H9 (cell line): ENCODE data around the gene TENT5C. TPM values are rescaled to one million over a fixed set of nuclear protein-coding genes. Genes with fewer than 3 reads are reported as not detected.
A peak's percentile ranks its signal among the peaks of the same experiment; 100 is the strongest.

Experiments
- DNase-seq: peaks from one replicate; pipeline ENCODE4 v3.0.0-alpha.2; 2017
- H2AFZ ChIP-seq: one replicate; pipeline ENCODE4 v1.6.1; 2013; ENCODE audit warnings: mild to moderate bottlenecking, low read length, control low read depth, moderate library complexity
- H2AK5ac ChIP-seq: 2 replicates; pipeline ENCODE4 v1.6.1; 2013; ENCODE audit warnings: low read length, control low read depth, mixed read lengths; ENCODE audit not compliant: insufficient read length
- H2BK120ac ChIP-seq: one replicate; pipeline ENCODE4 v1.6.1; 2013; ENCODE audit warnings: low read depth, mild to moderate bottlenecking, low read length, control low read depth, inconsistent platforms; ENCODE audit not compliant: poor library complexity, severe bottlenecking
- H2BK12ac ChIP-seq: 2 replicates; pipeline ENCODE4 v1.6.1; 2013; ENCODE audit warnings: low read length, control low read depth, mixed read lengths, low read depth; ENCODE audit not compliant: insufficient read length
- H2BK15ac ChIP-seq: 2 replicates; pipeline ENCODE4 v1.6.1; 2013; ENCODE audit warnings: low read depth, low read length, control low read depth
- H2BK20ac ChIP-seq: one replicate; pipeline ENCODE4 v1.6.1; 2013; ENCODE audit warnings: low read depth, mild to moderate bottlenecking, low read length, control low read depth, inconsistent platforms; ENCODE audit not compliant: poor library complexity, severe bottlenecking
- H2BK5ac ChIP-seq: 2 replicates; pipeline ENCODE4 v1.6.1; 2013; ENCODE audit warnings: low read length, control low read depth, mixed read lengths; ENCODE audit not compliant: insufficient read length
- H3K14ac ChIP-seq: 2 replicates; pipeline ENCODE4 v1.6.1; 2013; ENCODE audit warnings: low read length, control low read depth; ENCODE audit not compliant: insufficient read depth
- H3K18ac ChIP-seq: 2 replicates; pipeline ENCODE4 v1.6.1; 2013; ENCODE audit warnings: low read depth, mild to moderate bottlenecking, mixed read lengths, low read length, control low read depth; ENCODE audit not compliant: insufficient read length
- H3K23ac ChIP-seq: 2 replicates; pipeline ENCODE4 v1.6.1; 2013; ENCODE audit warnings: low read length, control low read depth, mixed read lengths, low read depth; ENCODE audit not compliant: insufficient read length
- H3K23me2 ChIP-seq: 2 replicates; pipeline ENCODE4 v1.6.1; 2013; ENCODE audit warnings: low read depth, mild to moderate bottlenecking, mixed read lengths, low read length, control low read depth; ENCODE audit not compliant: insufficient read length, poor library complexity, severe bottlenecking
- H3K27ac ChIP-seq: 2 replicates; pipeline ENCODE4 v1.5.1; 2013; ENCODE audit warnings: low read length, control low read depth, mixed read lengths, low read depth; ENCODE audit not compliant: insufficient read length
- H3K27me3 ChIP-seq: 2 replicates; pipeline ENCODE4 v1.6.1; 2013; ENCODE audit warnings: low read length, control low read depth, inconsistent platforms; ENCODE audit not compliant: insufficient read depth
- H3K4ac ChIP-seq: 2 replicates; pipeline ENCODE4 v1.6.1; 2013; ENCODE audit warnings: low read depth, mild to moderate bottlenecking, control low read depth, inconsistent platforms, low read length, moderate library complexity
- H3K4me1 ChIP-seq: 2 replicates; pipeline ENCODE4 v1.6.1; 2013; ENCODE audit warnings: low read length, control low read depth, inconsistent platforms; ENCODE audit not compliant: insufficient read depth
- H3K4me2 ChIP-seq: 2 replicates; pipeline ENCODE4 v1.6.1; 2013; ENCODE audit warnings: low read length, control low read depth, mixed read lengths; ENCODE audit not compliant: insufficient read length, insufficient read depth
- H3K56ac ChIP-seq: 2 replicates; pipeline ENCODE4 v1.6.1; 2013; ENCODE audit warnings: low read depth, mild to moderate bottlenecking, mixed read lengths, low read length, control low read depth; ENCODE audit not compliant: insufficient read length
- H3K79me1 ChIP-seq: 2 replicates; pipeline ENCODE4 v1.6.1; 2013; ENCODE audit warnings: low read depth, mild to moderate bottlenecking, moderate library complexity, low read length, control low read depth, inconsistent platforms; ENCODE audit not compliant: insufficient read depth, poor library complexity, severe bottlenecking
- H3K79me2 ChIP-seq: 2 replicates; pipeline ENCODE4 v1.6.1; 2013; ENCODE audit warnings: low read length, control low read depth, inconsistent platforms; ENCODE audit not compliant: insufficient read depth
- H3K9ac ChIP-seq: 2 replicates; pipeline ENCODE4 v1.6.1; 2013; ENCODE audit warnings: low read length, control low read depth, mixed read lengths; ENCODE audit not compliant: insufficient read length; ENCODE audit errors: extremely low read depth
- H3K9me3 ChIP-seq: one replicate; pipeline ENCODE4 v1.6.1; 2013; ENCODE audit warnings: low read depth, low read length, inconsistent platforms; ENCODE audit not compliant: control insufficient read depth
- H3T11ph ChIP-seq: one replicate; pipeline ENCODE4 v1.6.1; 2013; ENCODE audit warnings: mild to moderate bottlenecking, low read length, control low read depth, inconsistent platforms
- H4K20me1 ChIP-seq: one replicate; pipeline ENCODE4 v1.6.1; 2013; ENCODE audit not compliant: control insufficient read depth, insufficient read length, insufficient read depth
- H4K5ac ChIP-seq: 2 replicates; pipeline ENCODE4 v1.6.1; 2013; ENCODE audit warnings: low read depth, mild to moderate bottlenecking, mixed read lengths, low read length, control low read depth; ENCODE audit not compliant: insufficient read length
- H4K8ac ChIP-seq: replicated peaks from 2 replicates; pipeline ENCODE4 v1.6.1; 2013; ENCODE audit warnings: low read length, control low read depth, mixed read lengths, low read depth; ENCODE audit not compliant: insufficient read length
- H4K91ac ChIP-seq: 2 replicates; pipeline ENCODE4 v1.6.1; 2013; ENCODE audit warnings: low read depth, mild to moderate bottlenecking, moderate library complexity, mixed read lengths, low read length, control low read depth; ENCODE audit not compliant: insufficient read length
- H3K27ac Mint-ChIP-seq, 3 experiments: 2 replicates in 2 of 3; 3 replicates in 1 of 3; pipeline ENCODE4 v1.8.0; 2020 to 2021; ENCODE audit warnings: mixed read lengths in 3 of 3, mild to moderate bottlenecking in 1 of 3, moderate library complexity in 1 of 3
- H3K27me3 Mint-ChIP-seq: 2 replicates; pipeline ENCODE4 v1.8.0; 2021; ENCODE audit warnings: low read depth, mild to moderate bottlenecking, moderate library complexity, mixed read lengths
- H3K36me3 Mint-ChIP-seq, 3 experiments: 2 replicates in 2 of 3; 3 replicates in 1 of 3; pipeline ENCODE4 v1.8.0; 2020 to 2021; ENCODE audit warnings: low read depth in 3 of 3, mixed read lengths in 3 of 3; ENCODE audit not compliant: insufficient read depth in 1 of 3
- H3K4me1 Mint-ChIP-seq, 2 experiments: 2 replicates each; pipeline ENCODE4 v1.8.0; 2020; ENCODE audit warnings: mixed read lengths in 2 of 2
- H3K4me3 Mint-ChIP-seq, 2 experiments: 2 replicates in 1 of 2; 3 replicates in 1 of 2; pipeline ENCODE4 v1.8.0; 2020 to 2021; ENCODE audit warnings: mild to moderate bottlenecking in 2 of 2, mixed read lengths in 2 of 2, moderate library complexity in 1 of 2
- H3K9me3 Mint-ChIP-seq, 2 experiments: 2 replicates in 1 of 2; 3 replicates in 1 of 2; pipeline ENCODE4 v1.8.0; 2020; ENCODE audit warnings: mild to moderate bottlenecking in 2 of 2, mixed read lengths in 2 of 2, moderate library complexity in 1 of 2
- WGBS: extraction: QIAGEN DNeasy Blood & Tissue Kit; methylation state at CpG from one replicate; pipeline ENCODE4 v1.1.7; 2013; ENCODE audit warnings: missing lambda C conversion rate, low lambda C conversion rate, mixed read lengths; ENCODE audit not compliant: insufficient read length; ENCODE audit errors: extremely low coverage; 5-methylcytosine and 5-hydroxymethylcytosine counted together
- long read RNA-seq: library from polyadenylated mRNA; unstranded; transcript quantifications from one replicate; pipeline ENCODE4 v2.0.0, GENCODE V29; 2020
- total RNA-seq: library from RNA; stranded (reverse); gene quantifications from 2 replicates; pipeline ENCODE4 v1.2.1, GENCODE V29; 2021
- TF ChIP-seq, protein P1 (sequence below): fragments of 200-600 bp; sonication (generic); conservative IDR thresholded peaks from 3 replicates; pipeline ENCODE4 v1.8.0; 2021; ENCODE audit warnings: antibody characterized with exemption, mild to moderate bottlenecking

Gene TENT5C
- total RNA-seq = 0.18 and 0.37 TPM in 2 replicates
- long read RNA-seq, full-length matches to known transcripts = 1 of 4 reads
- long read RNA-seq, partial matches to known transcripts = 0 of 4 reads
- long read RNA-seq, other reads (novel, unspliced or antisense) = 3 of 4 reads

DNA sequence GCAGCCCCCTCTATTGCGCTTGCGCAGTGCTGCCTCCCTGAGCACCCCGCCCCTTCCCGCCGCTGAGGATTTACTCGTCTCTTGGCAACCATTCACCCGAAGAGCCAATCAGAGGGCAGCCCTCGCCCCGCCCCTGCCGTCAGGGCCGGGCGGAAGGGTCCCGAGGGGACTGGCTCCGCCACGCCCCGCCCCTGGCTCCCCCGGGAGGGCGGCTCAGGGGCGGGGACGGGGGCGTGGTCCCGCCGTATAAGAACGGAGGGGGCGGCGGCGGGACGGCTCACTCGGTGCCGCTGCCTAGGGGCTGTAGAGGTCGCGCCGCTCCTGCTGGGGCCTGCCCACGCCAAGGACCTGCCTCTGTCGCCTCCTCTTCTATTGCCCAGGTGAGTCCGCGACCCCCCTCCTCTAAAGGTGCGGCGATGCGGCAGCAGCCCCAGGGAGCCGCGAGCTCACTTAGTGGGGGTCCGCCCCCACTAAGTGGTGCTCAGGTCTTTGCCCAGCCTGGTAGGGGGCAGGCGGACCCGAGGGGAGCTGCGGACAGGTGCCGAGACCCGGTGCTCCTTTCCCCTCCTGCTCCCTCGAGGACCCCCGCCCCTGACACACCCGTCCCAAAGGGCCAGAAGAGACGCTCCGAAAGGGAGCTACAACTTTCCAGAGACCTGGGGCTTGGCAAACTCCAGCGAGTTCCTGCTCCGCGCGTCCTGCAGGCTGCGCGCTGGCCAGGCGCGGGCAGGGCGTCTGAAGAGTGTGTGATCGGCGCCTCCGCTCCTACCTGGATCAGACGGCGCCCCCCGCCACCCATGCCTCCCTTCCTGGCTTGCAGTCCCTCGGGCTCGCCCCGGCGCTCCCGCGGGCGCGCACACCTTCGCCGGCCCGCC is at the start of gene TENT5C:
Gene TENT5C, plus strand, starts transcription at position 275 of the 875 bp plus-strand sequence. CDS start 16,821 bp downstream, outside the sequence.
- Histone ChIP-seq H3K27ac (no peak within 1 kb of the TSS), H3K23ac (no peak within 1 kb of the TSS)

More for the DNA sequence above, at the start of gene TENT5C:
- H4K20me1 ChIP-seq = no peaks in the 10 kb centered on the region
- H3T11ph ChIP-seq = no peak within 1 kb of the TSS
- no peak within 1 kb of the TSS for H4K8ac ChIP-seq
- H3K18ac ChIP-seq = no peak within 1 kb of the TSS
- peaks cover 12% of the 10 kb centered on the region for H3K23me2 ChIP-seq
- H2BK20ac ChIP-seq = no peak within 1 kb of the TSS
- H3K4me2 ChIP-seq = peak within 1 kb of the TSS; percentile 93
- no peak within 1 kb of the TSS for H3K9ac ChIP-seq
- peaks cover 11% of the 10 kb centered on the region; the same call in 1 of the 2 replicates for H3K27me3 ChIP-seq
- TF ChIP-seq, protein P1, sequence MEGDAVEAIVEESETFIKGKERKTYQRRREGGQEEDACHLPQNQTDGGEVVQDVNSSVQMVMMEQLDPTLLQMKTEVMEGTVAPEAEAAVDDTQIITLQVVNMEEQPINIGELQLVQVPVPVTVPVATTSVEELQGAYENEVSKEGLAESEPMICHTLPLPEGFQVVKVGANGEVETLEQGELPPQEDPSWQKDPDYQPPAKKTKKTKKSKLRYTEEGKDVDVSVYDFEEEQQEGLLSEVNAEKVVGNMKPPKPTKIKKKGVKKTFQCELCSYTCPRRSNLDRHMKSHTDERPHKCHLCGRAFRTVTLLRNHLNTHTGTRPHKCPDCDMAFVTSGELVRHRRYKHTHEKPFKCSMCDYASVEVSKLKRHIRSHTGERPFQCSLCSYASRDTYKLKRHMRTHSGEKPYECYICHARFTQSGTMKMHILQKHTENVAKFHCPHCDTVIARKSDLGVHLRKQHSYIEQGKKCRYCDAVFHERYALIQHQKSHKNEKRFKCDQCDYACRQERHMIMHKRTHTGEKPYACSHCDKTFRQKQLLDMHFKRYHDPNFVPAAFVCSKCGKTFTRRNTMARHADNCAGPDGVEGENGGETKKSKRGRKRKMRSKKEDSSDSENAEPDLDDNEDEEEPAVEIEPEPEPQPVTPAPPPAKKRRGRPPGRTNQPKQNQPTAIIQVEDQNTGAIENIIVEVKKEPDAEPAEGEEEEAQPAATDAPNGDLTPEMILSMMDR = no peak
- Mint-ChIP-seq H3K4me3 (peak within 1 kb of the TSS; percentile 87 to 90), H3K27me3 (peaks cover 77% of the 10 kb centered on the region), H3K4me1 (peaks cover 21 to 29% of the 10 kb centered on the region in 2 experiments), H3K9me3 (no peaks in the 10 kb centered on the region), H3K36me3 (no peaks in the 10 kb centered on the region), H3K27ac (peak within 1 kb of the TSS; percentile 78 to 87 (median 79); a peak in 6 of 7 replicates)
- WGBS = no CpG with 5 or more reads among the region's 79 CpGs
- no peak within 1 kb of the TSS for H4K5ac ChIP-seq
- peak within 1 kb of the TSS; percentile 54; the same call in 1 of the 2 replicates for H3K14ac ChIP-seq
- H2BK120ac ChIP-seq = no peak within 1 kb of the TSS
- H2BK5ac ChIP-seq = no peak within 1 kb of the TSS
- no peak within 1 kb of the TSS for H2BK12ac ChIP-seq
- peak; percentile 97 for DNase-seq
- H3K56ac ChIP-seq = no peak within 1 kb of the TSS
- H4K91ac ChIP-seq = no peak within 1 kb of the TSS
- H3K79me1 ChIP-seq = no peaks in the 10 kb centered on the region
- no peaks in the 10 kb centered on the region for H3K79me2 ChIP-seq
- no peaks in the 10 kb centered on the region for H3K9me3 ChIP-seq
- no peaks in the 10 kb centered on the region for H3K4me1 ChIP-seq
- no peak within 1 kb of the TSS for H2AK5ac ChIP-seq
- H2BK15ac ChIP-seq = no peak within 1 kb of the TSS
- no peak within 1 kb of the TSS for H3K4ac ChIP-seq
- H2AFZ ChIP-seq = peak within 1 kb of the TSS; percentile 94
